ENCODE measurements around the gene SPATC1L. TPM values are rescaled to one million over a fixed set of nuclear protein-coding genes. Genes with fewer than 3 reads are reported as not detected.

The SPATC1L gene
- total RNA-seq (10 to 100 TPM in 1 of 2 donors, 1 to 10 TPM in 1; 5.0 to 10.3 TPM), polyA plus RNA-seq (ENCODE audit: insufficient read length in 6 of 6) (10 to 100 TPM in 5 of 6 donors, 1 to 10 TPM in 1; 7.0 to 17.7 (median 13.1) TPM)
- long read RNA-seq, donor 1, transcript SPATC1L-202 (4 exons, 1,182 nt) = major isoform, 20 of 20 reads
- long read RNA-seq, donor 1, partial matches to known transcripts = 0 of 20 reads
- long read RNA-seq, donor 1, other reads (novel, unspliced or antisense) = 0 of 20 reads
- long read RNA-seq, donor 2, transcript SPATC1L-202 (4 exons, 1,182 nt) = major isoform, 7 of 7 reads
- long read RNA-seq, donor 2, partial matches to known transcripts = 0 of 7 reads
- long read RNA-seq, donor 2, other reads (novel, unspliced or antisense) = 0 of 7 reads
- long read RNA-seq, donor 3, transcript SPATC1L-202 (4 exons, 1,182 nt) = major isoform, 8 of 8 reads
- long read RNA-seq, donor 3, partial matches to known transcripts = 0 of 8 reads
- long read RNA-seq, donor 3, other reads (novel, unspliced or antisense) = 0 of 8 reads
- long read RNA-seq, donor 4, transcript SPATC1L-202 (4 exons, 1,182 nt) = major isoform, 9 of 9 reads
- long read RNA-seq, donor 4, partial matches to known transcripts = 0 of 9 reads
- long read RNA-seq, donor 4, other reads (novel, unspliced or antisense) = 0 of 9 reads
- long read RNA-seq, donor 5, transcript SPATC1L-202 (4 exons, 1,182 nt) = major isoform, 5 of 5 reads
- long read RNA-seq, donor 5, partial matches to known transcripts = 0 of 5 reads
- long read RNA-seq, donor 5, other reads (novel, unspliced or antisense) = 0 of 5 reads
- long read RNA-seq, donor 6, transcript SPATC1L-202 (4 exons, 1,182 nt) = major isoform, 5 of 5 reads
- long read RNA-seq, donor 6, partial matches to known transcripts = 0 of 5 reads
- long read RNA-seq, donor 6, other reads (novel, unspliced or antisense) = 0 of 5 reads
- long read RNA-seq, donor 7 = 0 reads
- long read RNA-seq, donor 8, transcript SPATC1L-202 (4 exons, 1,182 nt) = major isoform, 9 of 9 reads
- long read RNA-seq, donor 8, partial matches to known transcripts = 0 of 9 reads
- long read RNA-seq, donor 8, other reads (novel, unspliced or antisense) = 0 of 9 reads
- long read RNA-seq, donor 9 = 0 reads
- long read RNA-seq, donor 10, transcript SPATC1L-202 (4 exons, 1,182 nt) = major isoform, 40 of 42 reads
- long read RNA-seq, donor 10, partial matches to known transcripts = 0 of 42 reads
- long read RNA-seq, donor 10, other reads (novel, unspliced or antisense) = 2 of 42 reads
- long read RNA-seq, donor 11, transcript SPATC1L-202 (4 exons, 1,182 nt) = major isoform, 20 of 20 reads
- long read RNA-seq, donor 11, partial matches to known transcripts = 0 of 20 reads
- long read RNA-seq, donor 11, other reads (novel, unspliced or antisense) = 0 of 20 reads
- long read RNA-seq, donor 12, transcript SPATC1L-202 (4 exons, 1,182 nt) = major isoform, 6 of 6 reads
- long read RNA-seq, donor 12, partial matches to known transcripts = 0 of 6 reads
- long read RNA-seq, donor 12, other reads (novel, unspliced or antisense) = 0 of 6 reads

DNA sequence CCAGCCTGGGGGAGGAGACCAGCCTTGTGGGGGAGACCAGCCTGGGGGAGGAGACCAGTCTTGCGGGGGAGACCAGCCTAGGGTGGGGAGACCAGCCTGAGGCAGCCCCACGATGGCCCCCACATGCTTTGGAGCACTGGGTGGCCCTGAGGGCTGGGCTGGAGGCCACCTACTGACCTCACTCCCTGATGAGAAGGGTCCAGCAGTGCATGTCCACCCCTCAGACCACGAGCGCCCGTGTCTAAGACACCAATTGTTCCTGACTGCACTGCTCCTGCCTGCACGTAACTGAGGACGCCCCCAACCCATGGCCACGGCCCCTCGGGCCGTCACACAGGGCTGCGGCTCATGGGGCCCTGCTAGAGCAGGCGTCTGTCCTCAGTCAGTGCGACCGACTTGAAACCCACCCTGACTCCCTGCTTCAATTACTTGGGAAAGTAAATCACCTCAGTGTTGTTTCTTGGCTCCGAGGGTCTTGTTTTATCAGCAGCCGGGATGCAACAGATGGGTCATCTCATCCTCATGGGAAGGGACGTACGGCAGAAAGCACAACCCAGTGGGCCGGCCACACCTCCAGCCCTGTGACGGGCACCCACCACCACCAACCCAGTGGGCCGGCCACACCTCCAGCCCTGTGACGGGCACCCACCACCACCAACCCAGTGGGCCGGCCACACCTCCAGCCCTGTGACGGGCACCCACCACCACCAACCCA is at the start of gene SPATC1L:
SPATC1L (minus strand) TSS at position 550 of the 715 bp plus-strand sequence. CDS start 1,643 bp downstream, outside the sequence.
- peak; percentile 56 to 94 (median 84) for DNase-seq
- H3K4me1 ChIP-seq = peaks cover 0 to 19% of the 10 kb centered on the region in 2 donors
- H3K36me3 ChIP-seq = peaks cover 0 to 4% of the 10 kb centered on the region in 2 donors
- H3K4me3 ChIP-seq = peak within 1 kb of the TSS; percentile 36 to 64
- peak; percentile 72 for ATAC-seq
- TF ChIP-seq, protein P1, sequence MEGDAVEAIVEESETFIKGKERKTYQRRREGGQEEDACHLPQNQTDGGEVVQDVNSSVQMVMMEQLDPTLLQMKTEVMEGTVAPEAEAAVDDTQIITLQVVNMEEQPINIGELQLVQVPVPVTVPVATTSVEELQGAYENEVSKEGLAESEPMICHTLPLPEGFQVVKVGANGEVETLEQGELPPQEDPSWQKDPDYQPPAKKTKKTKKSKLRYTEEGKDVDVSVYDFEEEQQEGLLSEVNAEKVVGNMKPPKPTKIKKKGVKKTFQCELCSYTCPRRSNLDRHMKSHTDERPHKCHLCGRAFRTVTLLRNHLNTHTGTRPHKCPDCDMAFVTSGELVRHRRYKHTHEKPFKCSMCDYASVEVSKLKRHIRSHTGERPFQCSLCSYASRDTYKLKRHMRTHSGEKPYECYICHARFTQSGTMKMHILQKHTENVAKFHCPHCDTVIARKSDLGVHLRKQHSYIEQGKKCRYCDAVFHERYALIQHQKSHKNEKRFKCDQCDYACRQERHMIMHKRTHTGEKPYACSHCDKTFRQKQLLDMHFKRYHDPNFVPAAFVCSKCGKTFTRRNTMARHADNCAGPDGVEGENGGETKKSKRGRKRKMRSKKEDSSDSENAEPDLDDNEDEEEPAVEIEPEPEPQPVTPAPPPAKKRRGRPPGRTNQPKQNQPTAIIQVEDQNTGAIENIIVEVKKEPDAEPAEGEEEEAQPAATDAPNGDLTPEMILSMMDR (IDR thresholded peaks at IDR 0.05) = no peak
- intact Hi-C loops (cut with DNase I) = no loop called here
- H3K9me3 ChIP-seq = no peaks in the 10 kb centered on the region
- H3K27ac ChIP-seq = peak within 1 kb of the TSS; percentile 62 to 84
- no peaks in the 10 kb centered on the region for H3K27me3 ChIP-seq

DNA sequence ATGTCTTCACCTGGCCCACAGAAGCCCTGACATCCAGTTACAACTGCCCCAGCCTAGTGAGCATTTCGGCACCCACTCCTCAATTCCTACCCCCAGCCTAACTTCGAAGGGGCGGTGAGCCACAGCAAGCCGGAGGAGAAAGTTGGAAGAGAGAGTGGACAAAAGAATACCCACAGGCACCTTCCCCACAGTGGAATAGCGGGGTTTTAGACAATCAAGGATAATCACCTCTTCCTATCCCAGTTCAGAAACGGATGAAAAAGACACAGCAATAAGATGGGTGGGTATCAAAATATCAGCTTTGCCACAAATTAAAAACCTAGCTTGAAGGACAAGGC is 45.6 kb upstream of the SPATC1L start:
- intact Hi-C loops (cut with DNase I) = no loop called here
- H3K36me3 ChIP-seq = peaks cover 0 to 26% of the 10 kb centered on the region in 2 donors
- DNase-seq (no peak), ATAC-seq (no peak)
- peak overlapping the region; percentile 56 to 98 for H3K4me3 ChIP-seq
- no peaks in the 10 kb centered on the region for H3K27me3 ChIP-seq
- H3K4me1 ChIP-seq = peaks cover 12 to 42% of the 10 kb centered on the region in 2 donors
- no peak overlapping the region for H3K27ac ChIP-seq
- no peaks in the 10 kb centered on the region for H3K9me3 ChIP-seq
- TF ChIP-seq, protein P1 (IDR thresholded peaks at IDR 0.05) = no peak

DNA sequence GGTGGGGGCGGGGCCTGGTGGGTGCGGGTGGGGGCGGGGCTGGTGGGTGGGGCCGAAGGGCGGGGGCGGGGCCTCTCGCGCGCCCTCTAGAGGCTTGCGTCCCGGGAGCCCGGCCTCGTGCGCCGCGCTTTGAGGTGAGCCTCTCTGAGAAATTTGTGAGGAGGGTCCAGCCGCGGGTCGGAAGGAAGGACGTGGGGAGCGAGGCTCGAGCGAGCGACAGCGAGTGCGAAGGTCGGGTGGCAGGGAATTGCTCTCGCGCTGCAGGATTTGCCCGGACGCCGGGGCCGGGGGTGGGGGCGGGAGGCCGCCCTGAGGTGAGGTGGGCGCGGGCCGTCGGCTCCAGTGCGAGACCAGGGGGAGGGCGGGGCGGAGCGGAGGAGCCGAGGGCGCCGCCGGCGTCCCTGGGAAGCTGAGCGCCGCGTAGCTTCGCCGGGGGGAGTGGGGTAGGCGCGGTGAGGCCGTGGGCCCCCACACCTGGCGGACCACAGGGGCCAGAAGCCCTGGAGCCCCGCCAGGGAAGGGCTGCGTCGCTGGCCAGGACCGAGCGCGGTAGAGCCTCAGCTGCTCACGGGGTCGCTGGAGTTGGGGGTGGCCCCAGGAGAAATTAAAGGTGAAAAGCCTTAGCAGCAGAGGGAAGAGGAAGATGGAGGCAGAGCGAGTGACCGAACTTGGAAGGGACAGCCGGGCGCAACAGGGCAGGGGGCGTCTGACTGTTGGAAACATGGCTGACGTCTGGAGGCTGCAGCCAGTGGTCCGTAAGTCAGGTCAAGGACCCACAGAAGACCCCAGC is 45.1 kb upstream of the SPATC1L start:
- intact Hi-C loops (cut with DNase I) = no loop called here
- Histone ChIP-seq H3K27me3 (no peaks in the 10 kb centered on the region), H3K36me3 (peaks cover 0 to 20% of the 10 kb centered on the region in 2 donors), H3K9me3 (no peaks in the 10 kb centered on the region), H3K4me1 (peaks cover 12 to 48% of the 10 kb centered on the region in 2 donors), H3K4me3 (peak overlapping the region; percentile 56 to 98), H3K27ac (peak overlapping the region in 1 of 2 donors; percentile 64)
- DNase-seq = peak in 3 of 4 donors; percentile 12 to 92 (median 33)
- TF ChIP-seq, protein P1 (IDR thresholded peaks at IDR 0.05) = peak; percentile 38
- ATAC-seq = peak; percentile 58
